ENCODE data around the gene CHST11.
"Not testable (repeated sequence)": the region's sequence is repeated elsewhere in the genome, so short reads cannot be mapped to it uniquely, and the experiment has no call there.

The CHST11 gene

DNA sequence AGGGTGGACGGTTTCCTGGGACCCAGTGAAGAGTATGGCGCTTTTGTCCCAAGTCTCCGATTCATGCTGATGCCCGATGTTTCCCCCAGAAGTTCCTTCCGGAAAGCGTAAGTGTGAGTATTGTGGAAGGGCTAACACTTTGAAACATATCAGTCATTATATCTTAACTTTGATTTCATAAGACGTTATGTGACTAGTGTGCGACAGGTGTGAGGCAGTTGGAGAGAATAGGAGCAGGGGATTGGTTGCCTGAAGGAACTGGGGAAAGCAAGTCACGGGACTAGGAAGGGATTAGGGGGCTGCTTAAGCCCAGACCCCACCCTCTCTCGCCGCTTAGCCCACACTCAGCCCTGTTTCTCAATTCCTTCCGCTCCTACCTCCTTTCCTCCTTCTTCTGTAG lies 154.9 kb downstream of the CHST11 start:
- DNase-seq, result no peak

DNA sequence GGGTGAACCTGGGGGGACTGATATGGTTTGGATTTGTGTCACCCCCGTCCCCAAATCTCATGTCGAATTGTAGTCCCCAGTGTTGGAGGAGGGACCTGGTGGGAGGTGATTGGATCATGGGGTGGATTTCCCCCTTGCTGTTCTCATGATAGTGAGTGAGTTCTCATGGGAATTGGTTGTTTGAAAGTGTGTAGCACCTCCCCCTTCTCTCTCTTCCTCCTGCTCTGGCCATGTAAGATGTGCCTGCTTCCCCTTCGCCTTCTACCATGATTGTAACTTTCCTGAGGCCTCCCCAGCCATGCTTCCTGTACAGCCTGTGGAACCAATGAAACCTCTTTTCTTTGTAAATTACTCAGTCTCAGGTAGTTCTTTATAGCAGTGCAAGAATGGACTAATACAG lies 156.6 kb downstream of the CHST11 start:
- DNase-seq, result not testable (repeated sequence)

- DNase-seq, result no peak
These were observed 158.4 kb downstream of the CHST11 start for GRCh38 chr12:104615048-104615561.

GRCh38 chr12:104618691-104619090 lies 161.9 kb downstream of the CHST11 start:
- no peak for DNase-seq

DNA sequence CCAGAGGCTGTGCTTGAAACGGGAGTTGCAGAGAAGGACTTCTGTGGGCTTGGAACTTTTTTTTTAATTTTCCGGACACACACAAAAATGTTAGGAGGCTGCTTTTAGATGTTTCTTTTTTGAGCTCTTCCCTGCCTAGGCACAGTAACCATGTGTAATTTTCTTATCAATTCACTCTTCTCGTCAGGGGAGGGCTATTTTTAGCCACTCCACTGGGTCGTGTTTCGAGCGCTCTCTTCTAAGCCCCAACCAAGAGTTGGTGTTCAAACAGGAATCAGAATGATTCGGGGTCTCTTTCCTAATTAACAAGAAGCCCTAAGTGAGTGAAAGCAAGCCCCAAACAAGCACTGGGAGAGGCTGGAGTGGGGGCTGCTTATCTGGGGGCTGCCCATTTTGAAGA lies 162.6 kb downstream of the CHST11 start:
- no peak for DNase-seq

DNA sequence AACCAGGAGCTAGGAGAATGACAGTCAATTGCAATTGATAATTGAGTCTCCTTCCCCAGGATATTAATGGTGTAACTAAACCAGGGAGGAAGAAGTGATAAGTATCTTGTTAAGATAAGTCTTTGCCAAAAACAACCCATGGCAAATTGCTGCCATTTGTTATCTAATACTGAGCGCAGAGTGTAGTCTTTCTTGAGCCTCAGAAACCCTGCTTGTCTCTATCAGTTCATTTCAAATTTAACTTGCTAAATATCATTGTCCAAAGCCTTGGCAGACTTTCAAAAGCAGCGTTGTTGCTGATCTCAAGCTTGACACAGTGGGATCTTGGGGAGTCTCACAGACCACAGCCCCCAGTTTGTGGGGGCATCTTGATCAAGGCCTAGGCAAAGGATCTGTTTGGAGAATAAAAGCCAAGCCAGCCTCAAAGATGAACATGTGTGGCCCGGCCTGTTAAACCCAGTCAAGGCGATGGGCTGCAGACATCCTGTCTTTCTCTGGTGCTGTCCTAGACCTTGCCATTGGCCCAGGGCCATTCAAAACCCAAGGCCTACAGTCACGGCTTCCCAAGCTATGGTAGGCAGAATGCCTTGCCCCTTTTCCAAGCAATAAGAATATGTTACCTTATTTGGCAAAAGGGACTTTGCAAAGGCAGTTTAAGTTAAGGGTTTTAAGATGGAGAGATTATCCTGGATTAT lies 164.2 kb downstream of the CHST11 start:
- no peak for DNase-seq

DNA sequence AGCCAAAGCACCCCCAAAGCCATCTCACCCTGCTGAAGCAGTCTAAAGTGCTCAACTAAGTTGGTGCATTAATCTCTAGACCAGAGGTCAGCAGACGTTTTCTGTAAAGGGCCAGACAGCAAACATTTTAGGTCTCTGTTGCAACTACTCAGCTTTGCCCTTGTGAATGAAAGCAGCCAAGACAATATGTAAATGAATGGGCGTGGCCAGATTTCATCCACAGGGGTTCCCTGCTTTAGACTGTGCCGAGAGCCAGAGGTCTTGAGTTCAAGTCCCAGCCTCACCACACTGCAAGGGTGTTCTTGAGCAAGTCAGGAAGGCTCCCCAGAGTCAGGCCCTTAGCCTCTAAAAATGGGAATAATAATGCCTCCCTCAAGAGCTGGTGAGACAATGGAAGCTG lies 166.2 kb downstream of the CHST11 start:
- no peak for DNase-seq

- peak; percentile 74 for DNase-seq
These were observed 167.1 kb downstream of the CHST11 start for GRCh38 chr12:104623883-104624282.

- DNase-seq, result no peak
These were observed 167.8 kb downstream of the CHST11 start for GRCh38 chr12:104624529-104624928.

GRCh38 chr12:104626069-104626837 lies 169.5 kb downstream of the CHST11 start:
- DNase-seq, result no peak

GRCh38 chr12:104627231-104627989 lies 170.7 kb downstream of the CHST11 start:
- DNase-seq, result no peak

GRCh38 chr12:104627990-104628830 lies 171.5 kb downstream of the CHST11 start:
- DNase-seq, result no peak

- no peak for DNase-seq
These were observed 172.0 kb downstream of the CHST11 start for GRCh38 chr12:104628831-104629135.

DNA sequence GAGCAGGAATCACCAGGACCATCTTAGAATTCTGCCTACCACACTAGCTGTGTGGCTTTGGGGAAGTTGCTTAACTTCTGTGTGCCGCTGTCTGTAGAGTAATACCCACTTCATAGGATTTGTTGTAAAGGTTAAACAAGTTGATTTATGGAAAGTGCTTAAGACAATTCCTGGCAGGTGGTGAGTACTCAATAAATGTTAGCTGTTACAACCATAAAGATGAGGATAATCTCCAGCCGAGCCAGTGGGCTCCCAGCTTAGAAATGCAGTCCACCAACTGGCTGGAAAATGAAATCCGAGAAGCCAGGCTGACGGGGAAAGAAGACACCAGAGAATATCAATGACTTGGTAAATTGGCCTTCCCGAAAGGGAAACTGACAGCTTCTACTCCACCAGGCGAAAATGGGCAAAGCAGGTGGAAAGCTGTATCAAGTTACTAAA lies 173.5 kb downstream of the CHST11 start:
- no peak for DNase-seq

- DNase-seq, result no peak
These were observed 175.1 kb downstream of the CHST11 start for GRCh38 chr12:104631867-104632266.

GRCh38 chr12:104632724-104633201 lies 176.0 kb downstream of the CHST11 start:
- no peak for DNase-seq

DNA sequence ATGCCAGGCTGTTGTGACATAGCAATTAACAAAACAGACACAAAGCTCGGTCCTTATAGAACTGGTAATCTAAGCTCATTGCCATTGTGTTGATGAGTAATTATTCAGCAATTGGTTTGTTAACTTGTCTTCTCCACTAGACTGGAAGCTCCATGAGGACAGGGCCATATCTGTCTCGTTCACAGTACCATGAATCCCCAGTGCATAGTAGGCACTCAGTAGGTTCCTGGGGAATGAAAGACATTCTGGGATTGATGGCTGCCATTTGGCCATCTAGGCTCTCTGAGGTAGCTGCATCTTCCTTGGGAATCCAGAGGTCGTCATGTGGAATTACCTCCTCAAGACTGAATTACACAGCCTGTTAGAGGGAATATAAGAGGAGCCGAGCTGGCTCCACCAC lies 177.3 kb downstream of the CHST11 start:
- no peak for DNase-seq

- no peak for DNase-seq
These were observed 178.1 kb downstream of the CHST11 start for GRCh38 chr12:104634852-104635251.

DNA sequence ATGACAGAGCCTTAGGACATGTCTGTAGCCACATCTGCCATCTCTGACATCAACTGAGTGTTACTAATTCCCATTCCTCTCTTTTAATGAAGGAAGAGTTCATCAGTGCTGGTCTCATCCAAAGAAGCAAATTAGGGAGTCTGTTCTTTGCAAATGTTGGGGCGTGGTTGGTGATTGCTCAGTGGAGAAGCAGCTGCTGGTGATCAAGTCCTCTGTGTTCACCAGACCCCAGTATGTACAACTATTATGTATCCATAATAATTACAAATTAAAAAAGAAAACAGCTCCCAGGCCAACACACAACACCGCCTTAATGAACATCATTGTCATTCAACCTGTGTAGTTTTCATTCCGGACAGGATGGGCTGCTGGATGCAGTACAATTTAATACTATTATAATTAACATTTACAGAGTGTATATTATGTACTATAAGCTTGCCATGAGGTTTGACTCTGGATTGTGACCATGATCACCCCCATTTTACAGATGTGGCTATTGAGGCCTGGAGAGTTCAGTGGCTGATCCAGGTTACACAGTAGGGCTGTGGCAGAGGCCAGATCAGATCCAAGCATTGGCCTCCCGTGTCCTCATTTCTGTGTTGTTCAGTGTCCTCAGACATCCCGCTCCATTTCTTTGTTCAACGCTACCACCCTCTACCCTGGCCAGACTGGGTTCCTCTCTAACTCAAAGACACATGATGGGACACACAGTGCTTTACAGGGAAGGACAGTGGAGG lies 179.0 kb downstream of the CHST11 start:
- DNase-seq, result no peak

GRCh38 chr12:104636496-104636895 lies 179.7 kb downstream of the CHST11 start:
- no peak for DNase-seq

GRCh38 chr12:104637604-104638003 lies 180.9 kb downstream of the CHST11 start:
- DNase-seq, result no peak
